ENCODE results near the gene DBX1. TPM values are rescaled to one million over a fixed set of nuclear protein-coding genes. Genes with fewer than 3 reads are reported as not detected.
"Not testable (repeated sequence)": the region's sequence is repeated elsewhere in the genome, so short reads cannot be mapped to it uniquely, and the experiment has no call there.

Gene DBX1
- total RNA-seq, 1 donor from 2014 or later: not detected

GRCh38 chr11:20161923-20162744 is 1.9 kb upstream of the DBX1 start:
- DNase-seq (ENCODE audit: low read depth in 2 of 2): no peak

GRCh38 chr11:20161230-20161918 is 1.1 kb upstream of the DBX1 start:
- DNase-seq (ENCODE audit: low read depth in 2 of 2): no peak

- no peak for DNase-seq (ENCODE audit: low read depth in 2 of 2)
Measured at GRCh38 chr11:20159466-20160381, 551 bp downstream of the DBX1 start.

- DNase-seq (ENCODE audit: low read depth in 2 of 2): peak; percentile 55 to 72
Measured at GRCh38 chr11:20158597-20159257, 1.5 kb downstream of the DBX1 start.

GRCh38 chr11:20157728-20158127 is 2.5 kb downstream of the DBX1 start:
- no peak for DNase-seq (ENCODE audit: low read depth in 2 of 2)

GRCh38 chr11:20156876-20157613 is 3.2 kb downstream of the DBX1 start:
- DNase-seq (ENCODE audit: low read depth in 2 of 2): no peak

GRCh38 chr11:20156280-20156875 is 3.9 kb downstream of the DBX1 start:
- DNase-seq (ENCODE audit: low read depth in 2 of 2): no peak

GRCh38 chr11:20155683-20156279 is 4.5 kb downstream of the DBX1 start:
- DNase-seq (ENCODE audit: low read depth in 2 of 2): no peak

- no peak for DNase-seq (ENCODE audit: low read depth in 2 of 2)
Measured at GRCh38 chr11:20154381-20154780, 5.9 kb downstream of the DBX1 start.

GRCh38 chr11:20138707-20139106 is 21.6 kb downstream of the DBX1 start:
- no peak for DNase-seq (ENCODE audit: low read depth in 2 of 2)

GRCh38 chr11:20137637-20138036 is 22.6 kb downstream of the DBX1 start:
- DNase-seq (ENCODE audit: low read depth in 2 of 2): no peak

- DNase-seq (ENCODE audit: low read depth in 2 of 2): no peak
Measured at GRCh38 chr11:20134991-20135736, 25.1 kb downstream of the DBX1 start.

GRCh38 chr11:20132667-20133039 is 27.6 kb downstream of the DBX1 start:
- DNase-seq (ENCODE audit: low read depth in 2 of 2): no peak

- DNase-seq (ENCODE audit: low read depth in 2 of 2): peak; percentile 28 to 61
Measured at GRCh38 chr11:20131788-20132666, 28.2 kb downstream of the DBX1 start.

GRCh38 chr11:20129665-20130064 is 30.6 kb downstream of the DBX1 start:
- no peak for DNase-seq (ENCODE audit: low read depth in 2 of 2)

- not testable (repeated sequence) for DNase-seq (ENCODE audit: low read depth in 2 of 2)
Measured at GRCh38 chr11:20128528-20128825, 31.8 kb downstream of the DBX1 start.

- peak; percentile 41 to 73 for DNase-seq (ENCODE audit: low read depth in 2 of 2)
Measured at GRCh38 chr11:20127671-20128527, 32.4 kb downstream of the DBX1 start.
